ENCODE data around the gene ZNF326. TPM values are rescaled to one million over a fixed set of nuclear protein-coding genes. Genes with fewer than 3 reads are reported as not detected.
A peak's percentile ranks its signal among the peaks of the same experiment; 100 is the strongest.

ZNF326 gene
- total RNA-seq, 1 experiment from 2014 or later: 26.2 TPM

GRCh38 chr1:89998306-89998705, 3.4 kb downstream of the ZNF326 start:
- H4K20me1 ChIP-seq (ENCODE audit: insufficient read depth): peaks cover 70% of the 10 kb centered on the region
- H3K4me2 ChIP-seq: peak overlapping the region; percentile 98
- CTCF ChIA-PET: no interaction called here
- H3K9me2 ChIP-seq (ENCODE audit: insufficient read depth): no peaks in the 10 kb centered on the region
- peaks cover 60% of the 10 kb centered on the region for H3K36me3 ChIP-seq (ENCODE audit: low read depth)
- no TSS peak for BruUV-seq (replicated peaks)
- intact Hi-C loops (cut with micrococcal nuclease; ENCODE audit: unreplicated experiment): loop anchor here (10.0 kb wide), 2 partner anchors 364 to 394 kb away; partner anchors contain the start of gene LRRC8C
- no peak for DNase-seq
- TF ChIP-seq CTCF (conservative IDR thresholded peaks at IDR 0.05): no peak
- no peak for TF ChIP-seq EZH2 (IDR thresholded peaks at IDR 0.05; ENCODE audit: low read depth)
- no peaks in the 10 kb centered on the region for H3K27me3 ChIP-seq (ENCODE audit: insufficient read depth, low read depth)
- H3K4me1 ChIP-seq (replicated peaks; ENCODE audit: insufficient read depth): peaks cover 77% of the 10 kb centered on the region
- no peak overlapping the region; the same call in 1 of the 2 replicates for H3K27ac ChIP-seq
- peaks cover 93% of the 10 kb centered on the region for H3K79me2 ChIP-seq (ENCODE audit: low read depth)
- H3K9me3 ChIP-seq (ENCODE audit: insufficient read depth, low read depth): no peaks in the 10 kb centered on the region
- H3K4me3 ChIP-seq: no peak overlapping the region; the same call in 1 of the 2 replicates
- POLR2A ChIA-PET (ENCODE audit: unreplicated experiment): interaction anchor here (0.6 kb wide), 1 partner anchor 47 kb away, joined by 4 read pairs; no protein-coding TSS in a partner anchor
- H2AFZ ChIP-seq: no peak overlapping the region
- peaks cover 37% of the 10 kb centered on the region; the same call in 1 of the 2 replicates for H3F3A ChIP-seq (ENCODE audit: insufficient read depth, low read depth)

GRCh38 chr1:89999208-89999607, 4.3 kb downstream of the ZNF326 start:
- H3K4me2 ChIP-seq: peak overlapping the region; percentile 98
- no peak overlapping the region for H3K4me3 ChIP-seq

GRCh38 chr1:89999628-90000027, 4.7 kb downstream of the ZNF326 start:
- Histone ChIP-seq H2AFZ (no peak overlapping the region), H3K27me3 (ENCODE audit: insufficient read depth, low read depth) (no peaks in the 10 kb centered on the region), H3K9me2 (ENCODE audit: insufficient read depth) (no peaks in the 10 kb centered on the region), H3K4me1 (replicated peaks; ENCODE audit: insufficient read depth) (peaks cover 70% of the 10 kb centered on the region), H3K4me2 (peak overlapping the region; percentile 98; the same call in 1 of the 2 replicates), H3K79me2 (ENCODE audit: low read depth) (peaks cover 97% of the 10 kb centered on the region), H3K27ac (no peak overlapping the region; the same call in 1 of the 2 replicates), H4K20me1 (ENCODE audit: insufficient read depth) (peaks cover 80% of the 10 kb centered on the region), H3F3A (ENCODE audit: insufficient read depth, low read depth) (peaks cover 30% of the 10 kb centered on the region; the same call in 1 of the 2 replicates), H3K36me3 (ENCODE audit: low read depth) (peaks cover 69% of the 10 kb centered on the region), H3K4me3 (no peak overlapping the region), H3K9me3 (ENCODE audit: insufficient read depth, low read depth) (no peaks in the 10 kb centered on the region)
- intact Hi-C loops (cut with micrococcal nuclease; ENCODE audit: unreplicated experiment): loop anchor here (10.0 kb wide), 2 partner anchors 365 to 395 kb away; partner anchors contain the start of gene LRRC8C
- no TSS peak for BruUV-seq (replicated peaks)
- no peak for TF ChIP-seq EZH2 (IDR thresholded peaks at IDR 0.05; ENCODE audit: low read depth)
- no peak for TF ChIP-seq CTCF (conservative IDR thresholded peaks at IDR 0.05)
- ChIA-PET CTCF (no interaction called here), POLR2A (ENCODE audit: unreplicated experiment) (no interaction called here)
- no peak for DNase-seq

More at GRCh38 chr1:89999208-89999607, 4.3 kb downstream of the ZNF326 start:
- CTCF ChIA-PET: no interaction called here
- peaks cover 93% of the 10 kb centered on the region for H3K79me2 ChIP-seq (ENCODE audit: low read depth)
- intact Hi-C loops (cut with micrococcal nuclease; ENCODE audit: unreplicated experiment): loop anchor here (10.0 kb wide), 2 partner anchors 364 to 394 kb away; partner anchors contain the start of gene LRRC8C
- no peaks in the 10 kb centered on the region for H3K9me2 ChIP-seq (ENCODE audit: insufficient read depth)
- no TSS peak for BruUV-seq (replicated peaks)
- no peaks in the 10 kb centered on the region for H3K27me3 ChIP-seq (ENCODE audit: insufficient read depth, low read depth)
- no peak for DNase-seq
- peaks cover 76% of the 10 kb centered on the region for H4K20me1 ChIP-seq (ENCODE audit: insufficient read depth)
- POLR2A ChIA-PET (ENCODE audit: unreplicated experiment): no interaction called here
- peaks cover 74% of the 10 kb centered on the region for H3K4me1 ChIP-seq (replicated peaks; ENCODE audit: insufficient read depth)
- no peak overlapping the region for H2AFZ ChIP-seq
- peaks cover 67% of the 10 kb centered on the region for H3K36me3 ChIP-seq (ENCODE audit: low read depth)
- TF ChIP-seq CTCF (conservative IDR thresholded peaks at IDR 0.05): no peak
- no peak for TF ChIP-seq EZH2 (IDR thresholded peaks at IDR 0.05; ENCODE audit: low read depth)
- peaks cover 31% of the 10 kb centered on the region; the same call in 1 of the 2 replicates for H3F3A ChIP-seq (ENCODE audit: insufficient read depth, low read depth)
- no peaks in the 10 kb centered on the region for H3K9me3 ChIP-seq (ENCODE audit: insufficient read depth, low read depth)
- no peak overlapping the region; the same call in 1 of the 2 replicates for H3K27ac ChIP-seq

Data from PC-9 (cell line).